GM18508 (cell line): ENCODE data around the gene TMEM40.
"Not testable (repeated sequence)": the region's sequence is repeated elsewhere in the genome, so short reads cannot be mapped to it uniquely, and the experiment has no call there.

Source experiments
- ATAC-seq: cut with Tn5 transposase; IDR thresholded peaks from one replicate; pipeline ENCODE4 v1.9.1; 2021; ENCODE audit warnings: moderate number of reproducible peaks; ENCODE audit not compliant: insufficient read depth, unreplicated experiment

The TMEM40 gene

GRCh38 chr3:12777171-12777570, 18.1 kb upstream of the TMEM40 start:
- no peak for ATAC-seq

GRCh38 chr3:12775970-12776369, 16.9 kb upstream of the TMEM40 start:
- ATAC-seq, result not testable (repeated sequence)

- no peak for ATAC-seq
Observed at GRCh38 chr3:12775226-12775625, 16.2 kb upstream of the TMEM40 start.

- ATAC-seq, result no peak
Observed at GRCh38 chr3:12774619-12775018, 15.6 kb upstream of the TMEM40 start.

GRCh38 chr3:12773710-12774086, 14.6 kb upstream of the TMEM40 start:
- ATAC-seq, result no peak

GRCh38 chr3:12773030-12773709, 14.1 kb upstream of the TMEM40 start:
- ATAC-seq, result no peak

- ATAC-seq, result no peak
Observed at GRCh38 chr3:12772462-12772861, 13.4 kb upstream of the TMEM40 start.

- no peak for ATAC-seq
Observed at GRCh38 chr3:12771236-12771635, 12.2 kb upstream of the TMEM40 start.

- no peak for ATAC-seq
Observed at GRCh38 chr3:12769761-12770160, 10.7 kb upstream of the TMEM40 start.

GRCh38 chr3:12768579-12769527, 9.8 kb upstream of the TMEM40 start:
- ATAC-seq, result no peak

GRCh38 chr3:12766541-12766940, 7.5 kb upstream of the TMEM40 start:
- ATAC-seq, result no peak

GRCh38 chr3:12764171-12764776, 5.2 kb upstream of the TMEM40 start:
- no peak for ATAC-seq

GRCh38 chr3:12759693-12760565, 870 bp upstream of the TMEM40 start:
- ATAC-seq, result no peak

GRCh38 chr3:12758025-12758781, 856 bp downstream of the TMEM40 start:
- no peak for ATAC-seq

- ATAC-seq, result no peak
Observed at GRCh38 chr3:12756635-12757034, 2.4 kb downstream of the TMEM40 start.

GRCh38 chr3:12756175-12756574, 2.9 kb downstream of the TMEM40 start:
- no peak for ATAC-seq

- no peak for ATAC-seq
Observed at GRCh38 chr3:12755754-12756153, 3.3 kb downstream of the TMEM40 start.

GRCh38 chr3:12754313-12754712, 4.7 kb downstream of the TMEM40 start:
- ATAC-seq, result no peak

GRCh38 chr3:12753275-12754028, 5.6 kb downstream of the TMEM40 start:
- ATAC-seq, result no peak
